OCI-LY3 (cell line): ENCODE measurements around the gene ZNF578.
"Not testable (repeated sequence)": the region's sequence is repeated elsewhere in the genome, so short reads cannot be mapped to it uniquely, and the experiment has no call there.

Source experiments
- H2AFZ ChIP-seq: fragments of 200-600, 300-600 bp; shearing (Covaris generic); 2 replicates; pipeline ENCODE4 v1.6.0; 2014; ENCODE audit warnings: antibody characterized with exemption, low read depth, low read length
- H3K27ac ChIP-seq: fragments of 200-600, 300-600 bp; sonication (generic); 2 replicates; pipeline ENCODE4 v1.5.1; 2014; ENCODE audit warnings: mild to moderate bottlenecking, low read length, moderate library complexity, mixed read lengths
- H3K27me3 ChIP-seq: fragments of 200-600, 300-600 bp; sonication (generic); 2 replicates; pipeline ENCODE4 v1.6.1; 2014; ENCODE audit warnings: low read depth, low read length, mixed read lengths
- H3K36me3 ChIP-seq: fragments of 200-600, 300-600 bp; sonication (generic); replicated peaks from 2 replicates; pipeline ENCODE3; 2014; ENCODE audit warnings: low read depth, low read length, mixed read lengths
- H3K4me1 ChIP-seq: fragments of 300-600, 200-600 bp; sonication (generic); 2 replicates; pipeline ENCODE4 v1.6.1; 2014; ENCODE audit warnings: low read length, mixed read lengths
- H3K4me2 ChIP-seq: fragments of 200-600, 300-600 bp; sonication (generic); 2 replicates; pipeline ENCODE4 v1.6.1; 2014; ENCODE audit warnings: low read length, mixed read lengths
- H3K4me3 ChIP-seq: fragments of 300-600, 200-600 bp; sonication (generic); 2 replicates; pipeline ENCODE4 v1.5.1; 2014; ENCODE audit warnings: antibody characterized with exemption, mild to moderate bottlenecking, low read length, moderate library complexity
- H3K79me2 ChIP-seq: fragments of 300-600, 200-600 bp; shearing (Covaris generic); 2 replicates; pipeline ENCODE4 v1.6.1; 2014; ENCODE audit warnings: mild to moderate bottlenecking, low read length, mixed read lengths
- H3K9ac ChIP-seq: fragments of 300-600, 200-600 bp; shearing (Covaris generic); 2 replicates; pipeline ENCODE4 v1.6.0; 2014; ENCODE audit warnings: mild to moderate bottlenecking, low read length, moderate library complexity
- H3K9me3 ChIP-seq: fragments of 200-600, 300-600 bp; shearing (Covaris generic); 2 replicates; pipeline ENCODE4 v1.6.1; 2014; ENCODE audit warnings: low read length, mixed read lengths; ENCODE audit not compliant: insufficient read depth
- H4K20me1 ChIP-seq: fragments of 200-600, 300-600 bp; sonication (generic); 2 replicates; pipeline ENCODE4 v1.6.1; 2016; ENCODE audit warnings: low read length, mixed read lengths; ENCODE audit not compliant: insufficient read depth
- CTCF ChIP-seq: fragments of 200-600, 300-600 bp; sonication (generic); IDR thresholded peaks from 2 replicates; pipeline ENCODE4 v1.5.1; 2014; ENCODE audit warnings: antibody characterized with exemption, low read length, low read depth
- EZH2phosphoT487 ChIP-seq: fragments of 200-600 bp; shearing (Covaris generic); IDR thresholded peaks from 2 replicates; pipeline ENCODE4 v1.6.1; 2018; ENCODE audit warnings: antibody characterized with exemption, mixed run types, low read depth

The ZNF578 gene

GRCh38 chr19:52473655-52474350 lies 20.4 kb downstream of the ZNF578 start:
- H4K20me1 ChIP-seq: no peaks in the 10 kb centered on the region
- H2AFZ ChIP-seq: no peak overlapping the region
- no peak overlapping the region for H3K27ac ChIP-seq
- no peak overlapping the region for H3K4me2 ChIP-seq
- TF ChIP-seq EZH2phosphoT487 (no peak), CTCF (no peak)
- no peaks in the 10 kb centered on the region for H3K36me3 ChIP-seq
- no peaks in the 10 kb centered on the region for H3K27me3 ChIP-seq
- H3K79me2 ChIP-seq: no peaks in the 10 kb centered on the region
- H3K9ac ChIP-seq: no peak overlapping the region
- no peaks in the 10 kb centered on the region for H3K4me1 ChIP-seq
- peaks cover 77% of the 10 kb centered on the region for H3K9me3 ChIP-seq
- no peak overlapping the region for H3K4me3 ChIP-seq

GRCh38 chr19:52474351-52475127 lies 21.2 kb downstream of the ZNF578 start:
- no peak overlapping the region for H3K4me3 ChIP-seq
- peaks cover 76% of the 10 kb centered on the region for H3K9me3 ChIP-seq

GRCh38 chr19:52484111-52484743 lies 30.9 kb downstream of the ZNF578 start:
- not testable (repeated sequence) for H4K20me1 ChIP-seq, H3K9ac ChIP-seq, H3K36me3 ChIP-seq, H3K9me3 ChIP-seq, H3K4me2 ChIP-seq, H3K79me2 ChIP-seq, H3K27ac ChIP-seq, H3K4me3 ChIP-seq, H2AFZ ChIP-seq, H3K4me1 ChIP-seq, H3K27me3 ChIP-seq

More at GRCh38 chr19:52474351-52475127, 21.2 kb downstream of the ZNF578 start:
- H3K4me2 ChIP-seq: no peak overlapping the region
- no peaks in the 10 kb centered on the region for H3K27me3 ChIP-seq
- H2AFZ ChIP-seq: no peak overlapping the region
- H3K9ac ChIP-seq: no peak overlapping the region
- H4K20me1 ChIP-seq: no peaks in the 10 kb centered on the region
- H3K27ac ChIP-seq: no peak overlapping the region
- TF ChIP-seq EZH2phosphoT487 (no peak), CTCF (no peak)
- H3K36me3 ChIP-seq: no peaks in the 10 kb centered on the region
- H3K4me1 ChIP-seq: no peaks in the 10 kb centered on the region
- H3K79me2 ChIP-seq: no peaks in the 10 kb centered on the region

GRCh38 chr19:52485064-52485463 lies 31.7 kb downstream of the ZNF578 start:
- not testable (repeated sequence) for H3K9me3 ChIP-seq, H3K9ac ChIP-seq, H3K4me1 ChIP-seq, H4K20me1 ChIP-seq, H2AFZ ChIP-seq, H3K27ac ChIP-seq, H3K79me2 ChIP-seq, H3K4me3 ChIP-seq, H3K4me2 ChIP-seq, H3K27me3 ChIP-seq, H3K36me3 ChIP-seq

- H4K20me1 ChIP-seq, H3K36me3 ChIP-seq, H3K27ac ChIP-seq, H3K9me3 ChIP-seq, H3K27me3 ChIP-seq, H3K9ac ChIP-seq, H3K79me2 ChIP-seq, H3K4me1 ChIP-seq, H3K4me2 ChIP-seq, H2AFZ ChIP-seq, H3K4me3 ChIP-seq: not testable (repeated sequence)
Observed at GRCh38 chr19:52485561-52486240, 32.3 kb downstream of the ZNF578 start.
